NCI-H1105 (cell line): Measurements from ENCODE around the gene GRAP2.
"Not testable (repeated sequence)": the region's sequence is repeated elsewhere in the genome, so short reads cannot be mapped to it uniquely, and the experiment has no call there.

Experiments used
- DNase-seq: peaks from one replicate; lab custom pipeline; 2025; lab: John Stamatoyannopoulos, UW

GRAP2 gene

GRCh38 chr22:39946126-39946502 is 45.2 kb downstream of the GRAP2 start:
- no peak for DNase-seq

GRCh38 chr22:39946503-39947219 is 45.8 kb downstream of the GRAP2 start:
- DNase-seq, result no peak

- DNase-seq, result no peak
These were observed 46.6 kb downstream of the GRAP2 start for GRCh38 chr22:39947220-39948216.

GRCh38 chr22:39949964-39950737 is 49.3 kb downstream of the GRAP2 start:
- no peak for DNase-seq

- not testable (repeated sequence) for DNase-seq
These were observed 50.9 kb downstream of the GRAP2 start for GRCh38 chr22:39951603-39952293.

GRCh38 chr22:39952347-39952746 is 51.5 kb downstream of the GRAP2 start:
- DNase-seq, result no peak

GRCh38 chr22:39953101-39953500 is 52.2 kb downstream of the GRAP2 start:
- no peak for DNase-seq

GRCh38 chr22:39954584-39955055 is 53.7 kb downstream of the GRAP2 start:
- no peak for DNase-seq

GRCh38 chr22:39955675-39956074 is 54.8 kb downstream of the GRAP2 start:
- no peak for DNase-seq

- DNase-seq, result no peak
These were observed 56.2 kb downstream of the GRAP2 start for GRCh38 chr22:39956932-39957664.

- DNase-seq, result no peak
These were observed 57.3 kb downstream of the GRAP2 start for GRCh38 chr22:39958009-39958711.

- DNase-seq, result no peak
These were observed 58.2 kb downstream of the GRAP2 start for GRCh38 chr22:39958949-39959639.

- DNase-seq, result no peak
These were observed 59.0 kb downstream of the GRAP2 start, which contains the start of gene TMA7B for GRCh38 chr22:39959640-39960447. Gene TMA7B, plus strand, starts transcription at chr22:39960397. Its CDS starts 3,978 bp downstream, at chr22:39964375.

GRCh38 chr22:39960791-39961746 is 60.2 kb downstream of the GRAP2 start:
- DNase-seq, result no peak

- no peak for DNase-seq
These were observed 61.2 kb downstream of the GRAP2 start for GRCh38 chr22:39962071-39962470.

- DNase-seq, result no peak
These were observed 64.9 kb downstream of the GRAP2 start for GRCh38 chr22:39965748-39966147.

GRCh38 chr22:39966470-39966869 is 65.6 kb downstream of the GRAP2 start:
- no peak for DNase-seq
